GM23338 (cell line): ENCODE measurements around the gene TRIO. TPM values are rescaled to one million over a fixed set of nuclear protein-coding genes. Genes with fewer than 3 reads are reported as not detected.

Source experiments
- ATAC-seq: fragments of 200-7000 bp; cut with Tn5 transposase; 3 replicates; pipeline ENCODE4 v1.9.1; 2020
- DNase-seq: peaks from one replicate; pipeline ENCODE4 v3.0.0-alpha.2; 2015; ENCODE audit warnings: low spot score
- H2AFZ ChIP-seq: fragments of 200-600 bp; sonication (generic); 2 replicates; pipeline ENCODE4 v1.8.0; 2016; ENCODE audit warnings: antibody characterized with exemption, mild to moderate bottlenecking, moderate library complexity
- H3F3A ChIP-seq: fragments of 200-600 bp; sonication (generic); replicated peaks from 2 replicates; pipeline ENCODE4 v1.8.0; 2017; ENCODE audit warnings: antibody characterized with exemption, mixed run types, low read depth
- H3K27ac ChIP-seq: fragments of 200-600 bp; sonication (generic); 2 replicates; pipeline ENCODE4 v1.6.1; 2016; ENCODE audit warnings: low read depth
- H3K27me3 ChIP-seq: fragments of 200-600 bp; sonication (generic); 2 replicates; pipeline ENCODE4 v1.8.0; 2016; ENCODE audit warnings: mild to moderate bottlenecking, mixed run types, moderate library complexity; ENCODE audit not compliant: insufficient read depth
- H3K36me3 ChIP-seq: fragments of 200-600 bp; sonication (generic); 2 replicates; pipeline ENCODE4 v1.8.0; 2016; ENCODE audit warnings: mild to moderate bottlenecking; ENCODE audit not compliant: insufficient read depth
- H3K4me1 ChIP-seq: fragments of 200-600 bp; sonication (generic); 2 replicates; pipeline ENCODE4 v1.8.0; 2016; ENCODE audit warnings: mild to moderate bottlenecking, moderate library complexity; ENCODE audit not compliant: insufficient read depth
- H3K4me2 ChIP-seq: fragments of 200-600 bp; sonication (generic); 2 replicates; pipeline ENCODE4 v1.7.1; 2017; ENCODE audit warnings: mixed run types
- H3K4me3 ChIP-seq: fragments of 200-600 bp; sonication (generic); 2 replicates; pipeline ENCODE4 v1.6.1; 2016; ENCODE audit warnings: mixed run types
- H3K79me2 ChIP-seq: fragments of 200-600 bp; sonication (generic); replicated peaks from 2 replicates; pipeline ENCODE4 v1.8.0; 2017; ENCODE audit warnings: mild to moderate bottlenecking; ENCODE audit not compliant: insufficient read depth
- H3K9me2 ChIP-seq: fragments of 200-600 bp; sonication (generic); 2 replicates; pipeline ENCODE4 v1.8.0; 2017; ENCODE audit not compliant: insufficient read depth
- H4K20me1 ChIP-seq: fragments of 200-600 bp; sonication (generic); replicated peaks from 2 replicates; pipeline ENCODE4 v1.8.0; 2017; ENCODE audit warnings: mild to moderate bottlenecking; ENCODE audit not compliant: insufficient read depth
- H3K27ac Mint-ChIP-seq: 2 replicates; pipeline ENCODE4 v1.8.0; 2020; ENCODE audit warnings: inconsistent platforms, mild to moderate bottlenecking, moderate library complexity, mixed read lengths
- H3K27me3 Mint-ChIP-seq: 3 replicates; pipeline ENCODE4 v1.8.0; 2022; ENCODE audit warnings: low read depth, mild to moderate bottlenecking, moderate library complexity, mixed read lengths, inconsistent platforms; ENCODE audit not compliant: insufficient read depth, poor library complexity
- H3K36me3 Mint-ChIP-seq: 3 replicates; pipeline ENCODE4 v1.8.0; 2021; ENCODE audit warnings: low read depth, mild to moderate bottlenecking, inconsistent platforms, moderate library complexity, mixed read lengths
- H3K4me1 Mint-ChIP-seq: 3 replicates; pipeline ENCODE4 v1.8.0; 2020; ENCODE audit warnings: mild to moderate bottlenecking, inconsistent platforms, mixed read lengths
- H3K4me3 Mint-ChIP-seq: 3 replicates; pipeline ENCODE4 v1.8.0; 2021; ENCODE audit warnings: moderate library complexity, mild to moderate bottlenecking, inconsistent platforms, mixed read lengths
- H3K9me3 Mint-ChIP-seq: 3 replicates; pipeline ENCODE4 v1.8.0; 2020; ENCODE audit warnings: moderate library complexity, mild to moderate bottlenecking, inconsistent platforms, mixed read lengths
- CREB1 ChIP-seq: fragments of 250-450 bp; sonication (Bioruptor Pico); IDR thresholded peaks from 2 replicates; pipeline ENCODE4 v1.5.0; 2020; ENCODE audit warnings: low read depth, mild to moderate bottlenecking, moderate library complexity
- ETS1 ChIP-seq: IDR thresholded peaks from 2 replicates; pipeline ENCODE4 v1.6.1; 2016; ENCODE audit warnings: antibody characterized with exemption
- EZH2phosphoT487 ChIP-seq: fragments of 200-600 bp; sonication (generic); IDR thresholded peaks from one replicate; pipeline ENCODE4 v1.8.1; 2018; ENCODE audit warnings: antibody characterized with exemption; ENCODE audit not compliant: unreplicated experiment
- JUNB ChIP-seq: IDR thresholded peaks from one replicate; pipeline ENCODE4 v1.6.1; 2016; ENCODE audit warnings: antibody characterized with exemption; ENCODE audit not compliant: unreplicated experiment
- NANOG ChIP-seq: IDR thresholded peaks from 2 replicates; pipeline ENCODE4 v1.6.1; 2016; ENCODE audit warnings: antibody characterized with exemption, borderline replicate concordance
- POLR2AphosphoS5 ChIP-seq: IDR thresholded peaks from 2 replicates; pipeline ENCODE4 v1.6.1; 2016; ENCODE audit warnings: antibody characterized with exemption, low read depth
- REST ChIP-seq: IDR thresholded peaks from one replicate; pipeline ENCODE4 v1.6.1; 2018; ENCODE audit warnings: antibody characterized with exemption; ENCODE audit not compliant: unreplicated experiment
- ZNF114 ChIP-seq: fragments of 250-450 bp; sonication (Bioruptor Pico); IDR thresholded peaks from 2 replicates; pipeline ENCODE4 v1.5.0; 2020; ENCODE audit warnings: mild to moderate bottlenecking, moderate library complexity
- ZNF331 ChIP-seq: fragments of 250-450 bp; sonication (Bioruptor Pico); IDR thresholded peaks from 2 replicates; pipeline ENCODE4 v1.5.0; 2020; ENCODE audit warnings: low read depth, mild to moderate bottlenecking, moderate library complexity
- polyA plus RNA-seq: library from polyadenylated mRNA; unstranded; fragments of >200 nt; fragmentation: Nextera tagmentation; extraction: Ambion mirVana; gene quantifications from 2 replicates; pipeline ENCODE4 v1.2.1, GENCODE V29; 2016
- total RNA-seq: library from RNA; depleted of rRNA; stranded (reverse); fragments of >200 nt; shearing (Covaris generic); gene quantifications from 2 replicates; pipeline ENCODE4 v1.2.3, GENCODE V29; 2014
- TF ChIP-seq, protein P1 (sequence below): fragments of 250-450 bp; sonication (Bioruptor Pico); IDR thresholded peaks from 2 replicates; pipeline ENCODE4 v1.5.0; 2020; ENCODE audit warnings: mild to moderate bottlenecking, moderate library complexity

TRIO gene
- total and polyA plus RNA-seq, 2 experiments from 2014 or later = 13.8 to 113 TPM

GRCh38 chr5:14415024-14415697, 272.0 kb downstream of the TRIO start:
- peak overlapping the region; percentile 68; the same call in 1 of the 2 replicates for H3K27ac ChIP-seq
- no peak for ATAC-seq
- no peak overlapping the region for H3K4me2 ChIP-seq

GRCh38 chr5:14415698-14416074, 272.5 kb downstream of the TRIO start:
- H3K36me3 ChIP-seq = peaks cover 5% of the 10 kb centered on the region
- H3K4me3 ChIP-seq = no peak overlapping the region
- H2AFZ ChIP-seq = no peak overlapping the region
- H3K9me2 ChIP-seq = no peaks in the 10 kb centered on the region
- Mint-ChIP-seq H3K9me3 (no peaks in the 10 kb centered on the region), H3K36me3 (peaks cover 58% of the 10 kb centered on the region), H3K4me3 (no peak overlapping the region), H3K27me3 (peaks cover 10% of the 10 kb centered on the region), H3K4me1 (peaks cover 50% of the 10 kb centered on the region), H3K27ac (peak overlapping the region; percentile 31; the same call in 1 of the 2 replicates)
- no peaks in the 10 kb centered on the region for H4K20me1 ChIP-seq
- peaks cover 29% of the 10 kb centered on the region for H3K4me1 ChIP-seq
- no peaks in the 10 kb centered on the region for H3K27me3 ChIP-seq
- H3K79me2 ChIP-seq = no peaks in the 10 kb centered on the region
- ATAC-seq (no peak), DNase-seq (no peak)
- H3K4me2 ChIP-seq = no peak overlapping the region
- no peak overlapping the region for H3K27ac ChIP-seq
- H3F3A ChIP-seq = no peaks in the 10 kb centered on the region
- TF ChIP-seq ETS1 (no peak), REST (no peak), JUNB (no peak), ZNF114 (no peak), EZH2phosphoT487 (no peak), POLR2AphosphoS5 (no peak), NANOG (no peak), ZNF331 (no peak)
- TF ChIP-seq, protein P1, sequence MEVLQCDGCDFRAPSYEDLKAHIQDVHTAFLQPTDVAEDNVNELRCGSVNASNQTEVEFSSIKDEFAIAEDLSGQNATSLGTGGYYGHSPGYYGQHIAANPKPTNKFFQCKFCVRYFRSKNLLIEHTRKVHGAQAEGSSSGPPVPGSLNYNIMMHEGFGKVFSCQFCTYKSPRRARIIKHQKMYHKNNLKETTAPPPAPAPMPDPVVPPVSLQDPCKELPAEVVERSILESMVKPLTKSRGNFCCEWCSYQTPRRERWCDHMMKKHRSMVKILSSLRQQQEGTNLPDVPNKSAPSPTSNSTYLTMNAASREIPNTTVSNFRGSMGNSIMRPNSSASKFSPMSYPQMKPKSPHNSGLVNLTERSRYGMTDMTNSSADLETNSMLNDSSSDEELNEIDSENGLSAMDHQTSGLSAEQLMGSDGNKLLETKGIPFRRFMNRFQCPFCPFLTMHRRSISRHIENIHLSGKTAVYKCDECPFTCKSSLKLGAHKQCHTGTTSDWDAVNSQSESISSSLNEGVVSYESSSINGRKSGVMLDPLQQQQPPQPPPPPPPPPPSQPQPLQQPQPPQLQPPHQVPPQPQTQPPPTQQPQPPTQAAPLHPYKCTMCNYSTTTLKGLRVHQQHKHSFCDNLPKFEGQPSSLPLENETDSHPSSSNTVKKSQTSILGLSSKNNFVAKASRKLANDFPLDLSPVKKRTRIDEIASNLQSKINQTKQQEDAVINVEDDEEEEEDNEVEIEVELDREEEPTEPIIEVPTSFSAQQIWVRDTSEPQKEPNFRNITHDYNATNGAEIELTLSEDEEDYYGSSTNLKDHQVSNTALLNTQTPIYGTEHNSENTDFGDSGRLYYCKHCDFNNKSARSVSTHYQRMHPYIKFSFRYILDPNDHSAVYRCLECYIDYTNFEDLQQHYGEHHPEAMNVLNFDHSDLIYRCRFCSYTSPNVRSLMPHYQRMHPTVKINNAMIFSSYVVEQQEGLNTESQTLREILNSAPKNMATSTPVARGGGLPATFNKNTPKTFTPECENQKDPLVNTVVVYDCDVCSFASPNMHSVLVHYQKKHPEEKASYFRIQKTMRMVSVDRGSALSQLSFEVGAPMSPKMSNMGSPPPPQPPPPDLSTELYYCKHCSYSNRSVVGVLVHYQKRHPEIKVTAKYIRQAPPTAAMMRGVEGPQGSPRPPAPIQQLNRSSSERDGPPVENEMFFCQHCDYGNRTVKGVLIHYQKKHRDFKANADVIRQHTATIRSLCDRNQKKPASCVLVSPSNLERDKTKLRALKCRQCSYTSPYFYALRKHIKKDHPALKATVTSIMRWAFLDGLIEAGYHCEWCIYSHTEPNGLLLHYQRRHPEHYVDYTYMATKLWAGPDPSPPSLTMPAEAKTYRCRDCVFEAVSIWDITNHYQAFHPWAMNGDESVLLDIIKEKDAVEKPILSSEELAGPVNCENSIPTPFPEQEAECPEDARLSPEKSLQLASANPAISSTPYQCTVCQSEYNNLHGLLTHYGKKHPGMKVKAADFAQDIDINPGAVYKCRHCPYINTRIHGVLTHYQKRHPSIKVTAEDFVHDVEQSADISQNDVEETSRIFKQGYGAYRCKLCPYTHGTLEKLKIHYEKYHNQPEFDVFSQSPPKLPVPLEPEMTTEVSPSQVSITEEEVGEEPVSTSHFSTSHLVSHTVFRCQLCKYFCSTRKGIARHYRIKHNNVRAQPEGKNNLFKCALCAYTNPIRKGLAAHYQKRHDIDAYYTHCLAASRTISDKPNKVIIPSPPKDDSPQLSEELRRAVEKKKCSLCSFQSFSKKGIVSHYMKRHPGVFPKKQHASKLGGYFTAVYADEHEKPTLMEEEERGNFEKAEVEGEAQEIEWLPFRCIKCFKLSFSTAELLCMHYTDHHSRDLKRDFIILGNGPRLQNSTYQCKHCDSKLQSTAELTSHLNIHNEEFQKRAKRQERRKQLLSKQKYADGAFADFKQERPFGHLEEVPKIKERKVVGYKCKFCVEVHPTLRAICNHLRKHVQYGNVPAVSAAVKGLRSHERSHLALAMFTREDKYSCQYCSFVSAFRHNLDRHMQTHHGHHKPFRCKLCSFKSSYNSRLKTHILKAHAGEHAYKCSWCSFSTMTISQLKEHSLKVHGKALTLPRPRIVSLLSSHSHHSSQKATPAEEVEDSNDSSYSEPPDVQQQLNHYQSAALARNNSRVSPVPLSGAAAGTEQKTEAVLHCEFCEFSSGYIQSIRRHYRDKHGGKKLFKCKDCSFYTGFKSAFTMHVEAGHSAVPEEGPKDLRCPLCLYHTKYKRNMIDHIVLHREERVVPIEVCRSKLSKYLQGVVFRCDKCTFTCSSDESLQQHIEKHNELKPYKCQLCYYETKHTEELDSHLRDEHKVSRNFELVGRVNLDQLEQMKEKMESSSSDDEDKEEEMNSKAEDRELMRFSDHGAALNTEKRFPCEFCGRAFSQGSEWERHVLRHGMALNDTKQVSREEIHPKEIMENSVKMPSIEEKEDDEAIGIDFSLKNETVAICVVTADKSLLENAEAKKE (CRISPR knock-in tag) = no peak

More at GRCh38 chr5:14415024-14415697, 272.0 kb downstream of the TRIO start:
- no peak for DNase-seq
- no peak for TF ChIP-seq JUNB
- TF ChIP-seq CREB1 (CRISPR knock-in tag) = no peak
- peaks cover 58% of the 10 kb centered on the region for H3K36me3 Mint-ChIP-seq
- Histone ChIP-seq H3K4me3 (no peak overlapping the region), H3K79me2 (no peaks in the 10 kb centered on the region), H4K20me1 (no peaks in the 10 kb centered on the region), H3K36me3 (peaks cover 5% of the 10 kb centered on the region), H2AFZ (no peak overlapping the region), H3F3A (no peaks in the 10 kb centered on the region), H3K27me3 (no peaks in the 10 kb centered on the region), H3K4me1 (peaks cover 29% of the 10 kb centered on the region), H3K9me2 (no peaks in the 10 kb centered on the region)
- H3K4me3 Mint-ChIP-seq = no peak overlapping the region
- H3K27me3 Mint-ChIP-seq = peaks cover 10% of the 10 kb centered on the region
- peak overlapping the region; percentile 31 for H3K27ac Mint-ChIP-seq
- H3K9me3 Mint-ChIP-seq = no peaks in the 10 kb centered on the region
- H3K4me1 Mint-ChIP-seq = peaks cover 50% of the 10 kb centered on the region
